H1 (cell line): ENCODE data around the gene PARP1.

Source experiments
- CTCF ChIP-seq, 3 experiments: IDR thresholded peaks; 1 replicate in 2 of 3; 2 replicates in 1 of 3; pipeline versions ENCODE4 v1.5.1 to v1.6.1; 2011; ENCODE audit warnings: low read length in 3 of 3, mild to moderate bottlenecking in 3 of 3, inconsistent platforms in 2 of 3, low read depth in 1 of 3, moderate library complexity in 1 of 3; ENCODE audit not compliant: insufficient read depth in 1 of 3; ENCODE audit errors: control extremely low read depth in 1 of 3
- EP300 ChIP-seq, 2 experiments: IDR thresholded peaks; 1 replicate in 1 of 2; 2 replicates in 1 of 2; pipeline ENCODE4 v1.6.1; 2011 to 2012; ENCODE audit warnings: low read depth in 2 of 2, low read length in 2 of 2, mild to moderate bottlenecking in 2 of 2, borderline replicate concordance in 1 of 2, inconsistent platforms in 1 of 2, moderate library complexity in 1 of 2
- POLR2A ChIP-seq, 2 experiments: IDR thresholded peaks; 1 replicate in 1 of 2; 2 replicates in 1 of 2; pipeline ENCODE4 v1.6.1; 2011; ENCODE audit warnings: low read depth in 2 of 2, low read length in 2 of 2, mild to moderate bottlenecking in 2 of 2; ENCODE audit errors: control extremely low read depth in 1 of 2

- TF ChIP-seq POLR2A (IDR thresholded peaks at IDR 0.05; ENCODE audit: control extremely low read depth in 1 of 2, low read depth in 2 of 2, low read length in 2 of 2) (no peak), CTCF (IDR thresholded peaks at IDR 0.05; ENCODE audit: control extremely low read depth in 1 of 3, insufficient read depth in 1 of 3, low read depth in 1 of 3, low read length in 3 of 3) (no peak), EP300 (IDR thresholded peaks at IDR 0.05; ENCODE audit: borderline replicate concordance in 1 of 2, low read depth in 2 of 2, low read length in 2 of 2) (no peak)
These were observed 32.6 kb upstream of the PARP1 start for GRCh38 chr1:226440512-226440911.
